H9 (cell line): ENCODE data around the gene AHDC1. TPM values are rescaled to one million over a fixed set of nuclear protein-coding genes. Genes with fewer than 3 reads are reported as not detected.
A peak's percentile ranks its signal among the peaks of the same experiment; 100 is the strongest.

Source experiments
- DNase-seq: peaks from one replicate; pipeline ENCODE4 v3.0.0-alpha.2; 2017
- H2AFZ ChIP-seq: one replicate; pipeline ENCODE4 v1.6.1; 2013; ENCODE audit warnings: mild to moderate bottlenecking, low read length, control low read depth, moderate library complexity
- H2AK5ac ChIP-seq: 2 replicates; pipeline ENCODE4 v1.6.1; 2013; ENCODE audit warnings: low read length, control low read depth, mixed read lengths; ENCODE audit not compliant: insufficient read length
- H2BK120ac ChIP-seq: one replicate; pipeline ENCODE4 v1.6.1; 2013; ENCODE audit warnings: low read depth, mild to moderate bottlenecking, low read length, control low read depth, inconsistent platforms; ENCODE audit not compliant: poor library complexity, severe bottlenecking
- H2BK12ac ChIP-seq: 2 replicates; pipeline ENCODE4 v1.6.1; 2013; ENCODE audit warnings: low read length, control low read depth, mixed read lengths, low read depth; ENCODE audit not compliant: insufficient read length
- H2BK15ac ChIP-seq: 2 replicates; pipeline ENCODE4 v1.6.1; 2013; ENCODE audit warnings: low read depth, low read length, control low read depth
- H2BK20ac ChIP-seq: one replicate; pipeline ENCODE4 v1.6.1; 2013; ENCODE audit warnings: low read depth, mild to moderate bottlenecking, low read length, control low read depth, inconsistent platforms; ENCODE audit not compliant: poor library complexity, severe bottlenecking
- H2BK5ac ChIP-seq: 2 replicates; pipeline ENCODE4 v1.6.1; 2013; ENCODE audit warnings: low read length, control low read depth, mixed read lengths; ENCODE audit not compliant: insufficient read length
- H3K14ac ChIP-seq: 2 replicates; pipeline ENCODE4 v1.6.1; 2013; ENCODE audit warnings: low read length, control low read depth; ENCODE audit not compliant: insufficient read depth
- H3K18ac ChIP-seq: 2 replicates; pipeline ENCODE4 v1.6.1; 2013; ENCODE audit warnings: low read depth, mild to moderate bottlenecking, mixed read lengths, low read length, control low read depth; ENCODE audit not compliant: insufficient read length
- H3K23ac ChIP-seq: 2 replicates; pipeline ENCODE4 v1.6.1; 2013; ENCODE audit warnings: low read length, control low read depth, mixed read lengths, low read depth; ENCODE audit not compliant: insufficient read length
- H3K23me2 ChIP-seq: 2 replicates; pipeline ENCODE4 v1.6.1; 2013; ENCODE audit warnings: low read depth, mild to moderate bottlenecking, mixed read lengths, low read length, control low read depth; ENCODE audit not compliant: insufficient read length, poor library complexity, severe bottlenecking
- H3K27ac ChIP-seq: 2 replicates; pipeline ENCODE4 v1.5.1; 2013; ENCODE audit warnings: low read length, control low read depth, mixed read lengths, low read depth; ENCODE audit not compliant: insufficient read length
- H3K27me3 ChIP-seq: 2 replicates; pipeline ENCODE4 v1.6.1; 2013; ENCODE audit warnings: low read length, control low read depth, inconsistent platforms; ENCODE audit not compliant: insufficient read depth
- H3K4ac ChIP-seq: 2 replicates; pipeline ENCODE4 v1.6.1; 2013; ENCODE audit warnings: low read depth, mild to moderate bottlenecking, control low read depth, inconsistent platforms, low read length, moderate library complexity
- H3K4me1 ChIP-seq: 2 replicates; pipeline ENCODE4 v1.6.1; 2013; ENCODE audit warnings: low read length, control low read depth, inconsistent platforms; ENCODE audit not compliant: insufficient read depth
- H3K4me2 ChIP-seq: 2 replicates; pipeline ENCODE4 v1.6.1; 2013; ENCODE audit warnings: low read length, control low read depth, mixed read lengths; ENCODE audit not compliant: insufficient read length, insufficient read depth
- H3K56ac ChIP-seq: 2 replicates; pipeline ENCODE4 v1.6.1; 2013; ENCODE audit warnings: low read depth, mild to moderate bottlenecking, mixed read lengths, low read length, control low read depth; ENCODE audit not compliant: insufficient read length
- H3K79me1 ChIP-seq: 2 replicates; pipeline ENCODE4 v1.6.1; 2013; ENCODE audit warnings: low read depth, mild to moderate bottlenecking, moderate library complexity, low read length, control low read depth, inconsistent platforms; ENCODE audit not compliant: insufficient read depth, poor library complexity, severe bottlenecking
- H3K79me2 ChIP-seq: 2 replicates; pipeline ENCODE4 v1.6.1; 2013; ENCODE audit warnings: low read length, control low read depth, inconsistent platforms; ENCODE audit not compliant: insufficient read depth
- H3K9ac ChIP-seq: 2 replicates; pipeline ENCODE4 v1.6.1; 2013; ENCODE audit warnings: low read length, control low read depth, mixed read lengths; ENCODE audit not compliant: insufficient read length; ENCODE audit errors: extremely low read depth
- H3K9me3 ChIP-seq: one replicate; pipeline ENCODE4 v1.6.1; 2013; ENCODE audit warnings: low read depth, low read length, inconsistent platforms; ENCODE audit not compliant: control insufficient read depth
- H3T11ph ChIP-seq: one replicate; pipeline ENCODE4 v1.6.1; 2013; ENCODE audit warnings: mild to moderate bottlenecking, low read length, control low read depth, inconsistent platforms
- H4K20me1 ChIP-seq: one replicate; pipeline ENCODE4 v1.6.1; 2013; ENCODE audit not compliant: control insufficient read depth, insufficient read length, insufficient read depth
- H4K5ac ChIP-seq: 2 replicates; pipeline ENCODE4 v1.6.1; 2013; ENCODE audit warnings: low read depth, mild to moderate bottlenecking, mixed read lengths, low read length, control low read depth; ENCODE audit not compliant: insufficient read length
- H4K8ac ChIP-seq: replicated peaks from 2 replicates; pipeline ENCODE4 v1.6.1; 2013; ENCODE audit warnings: low read length, control low read depth, mixed read lengths, low read depth; ENCODE audit not compliant: insufficient read length
- H4K91ac ChIP-seq: 2 replicates; pipeline ENCODE4 v1.6.1; 2013; ENCODE audit warnings: low read depth, mild to moderate bottlenecking, moderate library complexity, mixed read lengths, low read length, control low read depth; ENCODE audit not compliant: insufficient read length
- H3K27ac Mint-ChIP-seq, 3 experiments: 2 replicates in 2 of 3; 3 replicates in 1 of 3; pipeline ENCODE4 v1.8.0; 2020 to 2021; ENCODE audit warnings: mixed read lengths in 3 of 3, mild to moderate bottlenecking in 1 of 3, moderate library complexity in 1 of 3
- H3K27me3 Mint-ChIP-seq: 2 replicates; pipeline ENCODE4 v1.8.0; 2021; ENCODE audit warnings: low read depth, mild to moderate bottlenecking, moderate library complexity, mixed read lengths
- H3K36me3 Mint-ChIP-seq, 3 experiments: 2 replicates in 2 of 3; 3 replicates in 1 of 3; pipeline ENCODE4 v1.8.0; 2020 to 2021; ENCODE audit warnings: low read depth in 3 of 3, mixed read lengths in 3 of 3; ENCODE audit not compliant: insufficient read depth in 1 of 3
- H3K4me1 Mint-ChIP-seq, 2 experiments: 2 replicates each; pipeline ENCODE4 v1.8.0; 2020; ENCODE audit warnings: mixed read lengths in 2 of 2
- H3K4me3 Mint-ChIP-seq, 2 experiments: 2 replicates in 1 of 2; 3 replicates in 1 of 2; pipeline ENCODE4 v1.8.0; 2020 to 2021; ENCODE audit warnings: mild to moderate bottlenecking in 2 of 2, mixed read lengths in 2 of 2, moderate library complexity in 1 of 2
- H3K9me3 Mint-ChIP-seq, 2 experiments: 2 replicates in 1 of 2; 3 replicates in 1 of 2; pipeline ENCODE4 v1.8.0; 2020; ENCODE audit warnings: mild to moderate bottlenecking in 2 of 2, mixed read lengths in 2 of 2, moderate library complexity in 1 of 2
- CTCF ChIP-seq: fragments of 200-600 bp; sonication (generic); conservative IDR thresholded peaks from 3 replicates; pipeline ENCODE4 v1.8.0; 2021; ENCODE audit warnings: antibody characterized with exemption, mild to moderate bottlenecking
- WGBS: extraction: QIAGEN DNeasy Blood & Tissue Kit; methylation state at CpG from one replicate; pipeline ENCODE4 v1.1.7; 2013; ENCODE audit warnings: missing lambda C conversion rate, low lambda C conversion rate, mixed read lengths; ENCODE audit not compliant: insufficient read length; ENCODE audit errors: extremely low coverage; 5-methylcytosine and 5-hydroxymethylcytosine counted together
- total RNA-seq: library from RNA; stranded (reverse); gene quantifications from 2 replicates; pipeline ENCODE4 v1.2.1, GENCODE V29; 2021

The AHDC1 gene
- total RNA-seq, 1 experiment from 2014 or later = 29.4 TPM

- no peak overlapping the region for H4K91ac ChIP-seq
- no peak overlapping the region for H3K14ac ChIP-seq
- no peak overlapping the region for H3K27ac ChIP-seq
- no peak overlapping the region for H2BK12ac ChIP-seq
- no peaks in the 10 kb centered on the region for H3K79me2 ChIP-seq
- Mint-ChIP-seq H3K9me3 (no peaks in the 10 kb centered on the region), H3K27me3 (no peaks in the 10 kb centered on the region), H3K4me1 (peaks cover 21 to 23% of the 10 kb centered on the region in 2 experiments), H3K27ac (peak overlapping the region in 1 of 3 experiments; percentile 84; a peak in 2 of 7 replicates), H3K36me3 (peaks cover 6 to 34% (median 24%) of the 10 kb centered on the region in 3 experiments; a peak in 5 of 7 replicates), H3K4me3 (no peak overlapping the region)
- H2AFZ ChIP-seq = no peak overlapping the region
- no peak overlapping the region for H4K8ac ChIP-seq
- H3K27me3 ChIP-seq = no peaks in the 10 kb centered on the region
- H4K5ac ChIP-seq = no peak overlapping the region
- no peak overlapping the region for H2BK5ac ChIP-seq
- H2AK5ac ChIP-seq = no peak overlapping the region
- H2BK120ac ChIP-seq = no peak overlapping the region
- no peaks in the 10 kb centered on the region for H3K79me1 ChIP-seq
- H3K18ac ChIP-seq = no peak overlapping the region
- H3K9ac ChIP-seq = no peak overlapping the region
- no peak for DNase-seq
- no peak overlapping the region for H3K56ac ChIP-seq
- H3K4me1 ChIP-seq = 0 out of 2 replicates have a peak, but pooled peaks cover 5% of the 10 kb centered on the region
- H3K23me2 ChIP-seq = no peaks in the 10 kb centered on the region
- H3K9me3 ChIP-seq = no peaks in the 10 kb centered on the region
- no peak overlapping the region for H3T11ph ChIP-seq
- no peak overlapping the region for H3K23ac ChIP-seq
- H4K20me1 ChIP-seq = no peaks in the 10 kb centered on the region
- no peak overlapping the region for H2BK15ac ChIP-seq
- H3K4me2 ChIP-seq = no peak overlapping the region
- TF ChIP-seq CTCF = no peak
- no peak overlapping the region for H2BK20ac ChIP-seq
- H3K4ac ChIP-seq = no peak overlapping the region
- no CpG with 5 or more reads among the region's 5 CpGs for WGBS
These were observed 58.7 kb downstream of the AHDC1 start for GRCh38 chr1:27545271-27545670.
